K562 (cell line): Measurements from ENCODE around the gene NPIPB2.

Experiments used
- ARID4B ChIP-seq: sonication (generic); formaldehyde crosslinking; IDR thresholded peaks from 2 replicates; pipeline ENCODE4 v1.8.0; 2022; ENCODE audit warnings: mild to moderate bottlenecking, missing genetic modification reagents
- BHLHE40 ChIP-seq: IDR thresholded peaks from 2 replicates; pipeline ENCODE4 v1.6.1; 2011; ENCODE audit warnings: low read length, improper control_type of control experiment
- CBFA2T2 ChIP-seq: fragments of 450-650 bp; conservative IDR thresholded peaks from 2 replicates; pipeline ENCODE4 v1.6.1; 2017; ENCODE audit warnings: mild to moderate bottlenecking
- CTCF ChIP-seq, 3 experiments: IDR thresholded peaks in 2 of 3; conservative IDR thresholded peaks in 1 of 3; 2 replicates each; pipeline ENCODE4 v1.5.1; 2011 to 2012; ENCODE audit warnings: low read length in 3 of 3, mild to moderate bottlenecking in 3 of 3, control low read depth in 2 of 3, improper control_type of control experiment in 1 of 3, inconsistent platforms in 1 of 3, low read depth in 1 of 3, mixed read lengths in 1 of 3, moderate library complexity in 1 of 3; ENCODE audit not compliant: insufficient read depth in 2 of 3
- EZH2 ChIP-seq: IDR thresholded peaks from 2 replicates; pipeline ENCODE4 v1.6.1; 2012; ENCODE audit warnings: low read depth, mild to moderate bottlenecking, inconsistent platforms, low read length, borderline replicate concordance
- FOXP1 ChIP-seq: sonication (generic); formaldehyde crosslinking; IDR thresholded peaks from 2 replicates; pipeline ENCODE4 v1.8.0; 2022; ENCODE audit warnings: mild to moderate bottlenecking, missing genetic modification reagents
- JUND ChIP-seq, 2 experiments: IDR thresholded peaks; 2 replicates in 1 of 2; 3 replicates in 1 of 2; pipeline ENCODE4 v1.6.1; 2011; ENCODE audit warnings: borderline replicate concordance in 2 of 2, low read depth in 2 of 2, low read length in 2 of 2, improper control_type of control experiment in 1 of 2, missing biosample characterization in 1 of 2, missing genetic modification characterization in 1 of 2, missing genetic modification reagents in 1 of 2
- KLF13 ChIP-seq: fragments of 450-650 bp; IDR thresholded peaks from 2 replicates; pipeline ENCODE4 v1.6.1; 2016; ENCODE audit warnings: missing genetic modification characterization, low read depth, mild to moderate bottlenecking, missing compliant biosample characterization, moderate library complexity, borderline replicate concordance
- MEF2D ChIP-seq: conservative IDR thresholded peaks from 2 replicates; pipeline ENCODE4 v1.6.1; 2016; ENCODE audit warnings: low read depth, missing genetic modification characterization, missing compliant biosample characterization
- MYC ChIP-seq, 2 experiments: fragments of 250-450 bp in 1 of 2; sonication (Bioruptor Pico) in 1 of 2; IDR thresholded peaks; 2 replicates each; pipeline versions ENCODE4 v1.5.1 to v1.6.1; 2012 to 2021; ENCODE audit warnings: low read depth in 2 of 2, borderline replicate concordance in 1 of 2, improper control_type of control experiment in 1 of 2, low read length in 1 of 2, mild to moderate bottlenecking in 1 of 2, moderate library complexity in 1 of 2
- TAF7 ChIP-seq: fragments of 450-650 bp; IDR thresholded peaks from 2 replicates; pipeline ENCODE4 v1.6.1; 2016; ENCODE audit warnings: missing genetic modification characterization, missing compliant biosample characterization
- USF2 ChIP-seq: sonication (generic); formaldehyde crosslinking; IDR thresholded peaks from 2 replicates; pipeline ENCODE4 v1.5.0; 2020; ENCODE audit warnings: missing genetic modification reagents
- ZBTB7A ChIP-seq: IDR thresholded peaks from 2 replicates; pipeline ENCODE4 v1.6.1; 2011; ENCODE audit warnings: low read depth, mild to moderate bottlenecking, low read length, moderate library complexity, borderline replicate concordance; ENCODE audit not compliant: control insufficient read depth
- ZNF277 ChIP-seq: fragments of 250-450 bp; sonication (Bioruptor Pico); IDR thresholded peaks from 2 replicates; pipeline ENCODE4 v1.8.0; 2022; ENCODE audit warnings: inconsistent platforms, mild to moderate bottlenecking, moderate library complexity, borderline replicate concordance

GRCh38 chr16:11907160-11907970 is 34.5 kb downstream of the NPIPB2 start:
- TF ChIP-seq EZH2 (no peak), ARID4B (no peak), TAF7 (tag) (no peak), ZNF277 (no peak), MEF2D (tag) (no peak), JUND (IDR thresholded peaks at IDR 0.05; ENCODE audit: borderline replicate concordance, low read depth, low read length) (no peak), JUND (tag; IDR thresholded peaks at IDR 0.05; ENCODE audit: borderline replicate concordance, low read depth, low read length) (no peak), MYC (IDR thresholded peaks at IDR 0.05; ENCODE audit: low read depth, low read length) (no peak), MYC (CRISPR knock-in tag; IDR thresholded peaks at IDR 0.05; ENCODE audit: borderline replicate concordance, low read depth) (no peak), FOXP1 (CRISPR knock-in tag) (no peak), ZBTB7A (no peak), BHLHE40 (no peak), USF2 (CRISPR knock-in tag) (no peak), CBFA2T2 (no peak), KLF13 (tag) (no peak), CTCF (IDR thresholded peaks at IDR 0.05 in 2 of 3, conservative IDR thresholded peaks at IDR 0.05 in 1 of 3; ENCODE audit: insufficient read depth in 2 of 3, low read depth in 1 of 3, low read length in 3 of 3) (no peak)
